ENCODE results near the gene CDH18.
"Not testable (repeated sequence)": the region's sequence is repeated elsewhere in the genome, so short reads cannot be mapped to it uniquely, and the experiment has no call there.

Gene CDH18

DNA sequence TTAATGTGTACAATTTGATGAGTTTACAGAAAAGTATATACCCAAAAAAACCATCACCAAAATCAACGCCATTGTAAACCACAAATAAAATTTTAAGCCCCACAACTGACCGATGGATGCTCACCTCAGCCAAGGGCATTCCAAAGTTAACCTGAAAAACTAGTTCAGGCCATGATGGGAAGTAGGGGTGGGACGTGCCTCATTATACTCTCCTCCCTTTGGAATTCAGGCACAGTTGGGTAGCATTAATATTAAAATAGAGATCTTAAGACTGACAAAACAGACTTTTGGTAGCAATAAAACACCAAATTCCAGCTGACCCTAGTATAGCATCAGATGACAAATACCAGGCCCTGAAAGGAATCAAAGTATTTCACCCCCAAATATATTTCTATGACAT lies 129.0 kb downstream of the CDH18 start:
- no peak for DNase-seq (ENCODE audit: low read depth)

DNA sequence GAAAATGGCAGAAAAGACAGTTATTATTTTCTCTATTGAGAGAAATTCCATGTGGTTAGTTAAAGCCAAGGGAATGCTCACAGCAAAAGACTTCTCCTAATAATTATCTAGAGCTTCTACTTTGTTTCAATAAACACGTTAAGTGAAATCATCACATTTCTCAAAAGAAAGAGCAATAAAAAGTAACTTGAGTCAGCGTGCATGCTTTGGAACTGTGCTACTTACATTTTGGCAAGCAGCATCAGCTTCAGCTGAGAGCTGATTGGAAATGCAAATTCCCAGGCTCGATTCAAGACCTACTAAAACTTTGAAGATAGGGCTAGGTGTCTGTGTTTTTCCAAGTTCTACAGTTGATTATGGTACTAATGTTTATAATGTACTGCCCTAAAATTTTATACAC lies 132.1 kb downstream of the CDH18 start:
- DNase-seq (ENCODE audit: low read depth) = no peak

DNA sequence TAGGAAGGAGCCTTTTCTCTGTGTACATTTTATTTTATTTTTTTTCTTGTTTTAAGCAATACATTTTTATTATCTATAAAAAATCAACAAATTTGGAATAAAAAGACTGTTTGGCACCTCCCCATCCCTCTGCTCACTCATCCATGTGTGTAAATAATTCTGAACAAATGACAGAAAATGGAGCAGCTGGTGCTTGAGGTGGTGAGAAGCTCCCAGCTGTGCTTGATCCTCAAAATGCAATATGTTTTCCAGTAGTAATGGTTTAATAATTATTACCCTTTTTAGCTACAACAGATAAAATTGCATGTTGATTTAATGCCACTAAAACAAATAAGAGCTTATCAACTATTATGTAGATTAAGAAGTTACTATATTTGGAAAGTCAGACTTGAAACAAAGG lies 132.5 kb downstream of the CDH18 start:
- DNase-seq (ENCODE audit: low read depth) = no peak

DNA sequence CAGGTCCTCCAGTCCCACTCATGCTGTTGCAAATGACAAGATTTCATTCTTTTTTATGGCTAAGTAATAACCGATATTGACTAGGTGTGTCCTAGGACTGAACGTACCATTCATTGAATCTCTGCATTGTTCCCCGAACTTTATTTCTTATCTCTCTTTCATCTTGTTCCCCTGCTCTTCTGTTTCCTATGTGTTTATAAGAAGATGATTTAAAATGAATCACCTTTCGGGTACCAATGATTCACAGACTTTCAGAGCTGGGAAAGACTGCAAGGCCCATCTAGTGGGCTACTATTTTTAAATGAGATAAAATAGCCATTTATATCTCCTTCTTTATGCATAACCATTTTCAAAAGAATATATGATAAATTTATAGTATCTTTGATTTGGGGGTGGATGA lies 133.0 kb downstream of the CDH18 start:
- DNase-seq (ENCODE audit: low read depth) = peak; percentile 40

DNA sequence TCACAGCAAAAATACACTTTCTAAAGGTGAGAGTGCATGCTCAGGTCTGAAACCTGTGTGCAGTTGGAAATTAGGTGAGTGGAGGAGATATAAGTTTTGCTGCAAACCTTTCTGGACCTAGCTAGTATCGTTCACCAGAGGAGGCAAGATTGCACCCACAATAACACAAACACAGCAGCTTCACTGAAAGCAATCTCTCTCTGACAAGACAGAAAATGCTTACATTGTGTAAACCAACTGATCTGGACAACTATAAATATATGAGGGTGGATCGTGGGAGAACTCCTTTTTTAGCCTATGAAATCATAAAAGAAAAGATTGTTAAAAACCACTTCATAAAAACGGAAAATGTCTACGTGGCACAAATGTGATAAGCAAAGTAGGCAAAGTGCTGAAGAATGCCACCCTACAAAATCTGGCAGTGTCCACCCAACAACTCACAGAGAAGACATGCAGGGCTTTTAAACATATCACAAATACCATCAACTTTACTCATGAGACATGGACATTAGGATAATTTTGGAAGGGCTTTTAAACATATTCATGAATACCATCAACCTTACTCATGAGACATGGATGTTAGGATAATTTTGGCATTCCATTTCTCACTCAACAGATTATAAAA lies 134.3 kb downstream of the CDH18 start:
- DNase-seq (ENCODE audit: low read depth) = peak; percentile 89

DNA sequence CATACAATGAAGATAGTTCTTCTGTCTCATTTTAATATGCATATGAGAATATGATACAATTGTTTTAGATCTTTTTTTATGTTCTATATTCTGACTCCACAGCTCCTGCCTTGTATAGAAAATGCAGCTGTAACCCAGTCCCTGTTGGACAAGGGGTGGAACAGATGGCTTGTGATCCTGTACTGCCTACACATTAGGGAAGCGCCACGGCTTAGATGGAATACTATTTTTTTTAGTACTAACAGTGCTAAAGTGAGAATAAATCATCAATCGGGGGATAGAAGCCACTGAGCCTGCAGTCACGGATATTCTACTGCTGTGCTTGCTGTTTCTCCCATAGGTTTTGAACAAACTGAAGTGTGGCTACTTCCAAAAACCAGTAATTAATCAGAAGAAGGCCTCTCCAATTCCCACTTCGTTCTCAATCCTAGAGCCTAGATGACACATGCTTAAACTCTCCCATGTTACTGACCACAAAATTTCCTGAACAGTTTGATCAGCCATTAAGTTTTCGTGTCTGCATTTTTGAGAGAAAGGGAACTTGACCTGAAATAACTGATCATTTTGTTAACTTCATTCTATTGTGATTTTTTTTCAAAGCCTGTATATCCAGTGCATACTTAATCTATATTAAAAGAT lies 150.3 kb downstream of the CDH18 start:
- DNase-seq (ENCODE audit: low read depth) = peak; percentile 43

DNA sequence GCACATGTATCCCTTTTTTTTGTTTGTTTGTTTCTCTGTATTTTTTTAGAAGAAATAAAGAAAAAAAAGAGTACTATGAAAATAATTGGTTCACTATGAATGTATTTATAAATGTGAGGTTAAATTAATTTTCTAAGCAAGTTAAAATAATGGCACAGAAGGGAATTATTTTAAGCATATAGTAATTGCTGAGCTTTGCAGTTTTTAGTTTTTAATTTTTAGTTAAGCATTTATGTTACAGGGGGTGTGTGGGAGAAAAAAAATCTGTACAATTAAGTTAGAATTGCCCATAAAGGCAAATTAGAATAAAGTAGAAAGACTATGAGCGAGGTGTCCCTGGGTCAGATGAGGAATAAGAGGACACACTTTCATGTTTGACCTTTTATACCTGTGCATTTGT lies 152.6 kb downstream of the CDH18 start:
- no peak for DNase-seq (ENCODE audit: low read depth)

DNA sequence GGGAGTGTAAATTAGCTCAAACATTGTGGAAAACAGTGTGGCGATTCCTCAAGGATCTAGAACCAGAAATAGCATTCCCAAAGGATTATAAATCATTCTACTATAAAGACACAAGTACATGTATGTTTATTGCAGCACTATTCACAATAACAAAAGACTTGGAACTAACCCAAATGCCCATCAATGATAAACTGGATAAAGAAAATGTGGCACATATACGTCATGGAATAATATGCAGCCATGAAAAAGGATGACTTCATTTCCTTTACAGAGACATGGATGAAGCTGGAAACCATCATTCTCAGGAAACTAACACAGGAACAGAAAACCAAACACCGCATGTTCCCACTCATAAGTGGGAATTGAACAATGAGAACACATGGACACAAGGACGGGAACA lies 175.3 kb downstream of the CDH18 start:
- not testable (repeated sequence) for DNase-seq (ENCODE audit: low read depth)

DNA sequence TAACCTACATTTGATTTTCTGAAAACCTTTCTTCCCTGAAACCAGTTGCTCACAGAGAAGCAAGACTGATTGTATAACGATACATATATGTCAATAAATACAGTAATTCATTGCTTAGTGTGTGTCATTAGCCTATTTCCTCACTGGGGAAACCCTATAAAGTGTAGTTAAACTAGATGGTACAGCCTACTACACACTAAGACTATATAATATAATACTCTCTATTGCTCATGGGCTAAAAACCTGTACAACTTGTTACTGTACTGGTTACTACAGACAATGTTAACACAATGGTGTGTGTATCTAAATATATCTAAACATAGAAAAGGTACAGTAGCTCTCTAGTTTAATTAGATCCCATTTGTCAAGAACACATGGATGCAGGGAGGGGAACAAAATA lies 181.2 kb downstream of the CDH18 start:
- no peak for DNase-seq (ENCODE audit: low read depth)

DNA sequence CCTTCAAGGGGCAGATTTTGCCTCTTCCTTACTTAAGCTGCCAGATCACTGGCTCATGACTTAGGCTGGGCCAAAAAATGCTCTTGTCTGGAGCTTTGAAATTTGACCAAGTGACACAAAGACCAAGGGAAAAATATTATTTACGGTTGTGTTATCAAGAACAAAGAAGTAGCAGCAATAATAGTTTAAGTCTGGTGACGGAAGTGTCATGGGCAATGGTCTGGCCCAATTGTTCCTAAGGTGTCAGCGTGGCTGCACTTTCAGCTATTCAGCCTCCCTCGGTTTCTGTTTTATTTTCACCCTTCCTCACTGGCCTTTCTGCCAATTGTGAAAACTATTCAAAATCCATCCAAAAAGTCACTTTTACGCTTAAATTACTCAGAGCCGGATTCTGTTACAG lies 185.3 kb downstream of the CDH18 start:
- DNase-seq (ENCODE audit: low read depth) = no peak

DNA sequence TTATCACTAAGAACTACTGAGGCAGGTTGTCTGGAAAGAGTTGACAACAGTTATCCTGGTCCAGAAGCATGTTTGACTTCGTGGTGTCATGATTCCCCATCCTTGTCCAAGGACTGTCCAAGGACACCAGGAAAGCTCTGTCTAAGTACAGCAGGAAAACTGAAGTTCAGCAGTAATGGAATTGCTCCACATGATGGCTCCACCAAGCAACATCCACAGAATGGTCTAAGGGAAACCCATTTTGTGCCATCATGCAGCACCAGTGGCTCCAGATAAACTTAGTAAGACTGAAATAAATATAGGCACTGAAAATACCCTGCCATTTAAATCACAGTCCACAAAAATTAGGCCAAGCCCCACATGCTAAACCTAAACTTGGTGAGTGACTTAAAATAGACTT lies 192.8 kb downstream of the CDH18 start:
- peak; percentile 29 for DNase-seq (ENCODE audit: low read depth)

DNA sequence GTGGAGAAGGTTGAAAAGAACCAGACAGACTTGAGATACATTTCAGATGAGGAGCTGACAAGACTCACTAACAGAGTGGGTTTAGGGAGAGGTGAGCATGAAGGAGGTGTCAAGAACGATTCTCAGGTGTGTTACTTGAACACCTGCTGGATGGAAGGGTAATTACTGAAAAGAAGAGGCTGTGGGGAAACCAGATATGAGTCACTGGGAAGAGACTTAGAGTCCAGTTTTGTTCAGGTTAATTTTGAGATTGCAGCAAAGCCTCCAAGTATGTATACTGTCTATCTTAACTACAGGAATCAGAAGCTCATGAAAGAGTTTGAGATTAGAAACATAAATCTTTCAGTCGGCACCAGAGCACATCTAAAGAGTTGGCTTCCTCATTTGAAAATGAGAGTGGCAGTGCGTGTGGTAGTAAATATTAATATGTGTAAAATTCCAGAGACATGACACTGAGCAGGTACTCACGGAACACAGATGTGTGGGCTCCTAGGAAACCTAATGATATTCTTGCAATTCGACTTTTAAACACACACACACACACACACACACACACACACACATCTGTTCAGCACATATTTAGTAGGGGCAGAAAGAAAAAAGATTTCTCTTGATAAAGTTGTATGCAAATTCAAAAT lies 197.1 kb downstream of the CDH18 start:
- DNase-seq (ENCODE audit: low read depth) = no peak

DNA sequence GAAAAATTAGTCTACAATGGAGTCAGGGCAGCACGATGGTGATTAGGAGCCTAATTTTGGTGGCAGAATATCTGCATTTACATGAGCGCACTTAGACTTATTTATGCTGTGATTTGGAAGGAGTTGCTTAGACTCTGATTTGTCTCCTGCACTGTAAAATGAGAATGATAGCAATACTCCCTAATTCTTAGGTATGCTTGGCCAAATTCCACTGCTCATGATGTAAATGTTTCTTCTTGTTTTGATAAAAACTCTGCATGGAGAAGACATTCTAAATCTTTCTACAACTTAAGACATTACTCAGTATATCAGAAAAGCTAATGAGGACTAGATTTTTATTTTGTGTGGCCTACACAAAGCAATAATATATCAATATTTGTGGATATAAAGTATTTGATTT lies 205.4 kb downstream of the CDH18 start:
- DNase-seq (ENCODE audit: low read depth) = no peak

DNA sequence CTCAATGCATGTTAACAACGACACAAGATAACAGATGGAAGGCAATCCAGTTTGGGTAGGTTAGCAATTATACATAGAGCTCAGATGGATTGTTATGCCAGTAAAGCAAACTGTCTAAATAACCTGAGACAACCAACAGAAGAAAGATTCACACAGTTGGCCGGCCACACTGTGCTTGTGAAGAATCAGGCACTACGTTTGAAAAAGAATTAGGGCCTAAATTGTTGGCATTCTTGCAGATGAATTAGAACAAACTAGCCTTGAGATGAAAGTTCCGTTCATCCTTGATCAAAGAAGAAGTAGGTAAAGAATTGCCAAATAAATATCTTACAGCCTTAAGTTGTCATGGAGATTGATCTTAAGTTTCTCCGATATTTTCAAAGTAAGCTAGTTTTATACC lies 210.6 kb downstream of the CDH18 start:
- DNase-seq (ENCODE audit: low read depth) = no peak

DNA sequence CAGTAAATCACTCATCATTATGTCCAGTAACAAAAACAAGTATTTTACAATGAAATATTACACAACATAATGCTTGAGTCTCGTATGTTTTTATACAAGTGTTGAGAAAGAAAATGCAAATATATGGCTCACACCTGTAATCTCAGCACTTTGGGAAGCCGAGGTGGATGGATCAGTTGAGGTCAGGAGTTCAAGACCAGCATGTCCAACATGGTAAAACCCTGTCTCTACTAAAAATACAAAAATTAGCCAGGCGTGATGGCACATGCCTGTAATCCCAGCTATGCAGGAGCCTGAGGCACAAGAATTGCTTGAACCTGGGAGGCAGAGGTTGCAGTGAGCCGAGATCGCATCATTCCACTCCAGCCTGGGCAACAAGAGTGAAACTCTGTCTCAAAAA lies 211.1 kb downstream of the CDH18 start:
- not testable (repeated sequence) for DNase-seq (ENCODE audit: low read depth)

DNA sequence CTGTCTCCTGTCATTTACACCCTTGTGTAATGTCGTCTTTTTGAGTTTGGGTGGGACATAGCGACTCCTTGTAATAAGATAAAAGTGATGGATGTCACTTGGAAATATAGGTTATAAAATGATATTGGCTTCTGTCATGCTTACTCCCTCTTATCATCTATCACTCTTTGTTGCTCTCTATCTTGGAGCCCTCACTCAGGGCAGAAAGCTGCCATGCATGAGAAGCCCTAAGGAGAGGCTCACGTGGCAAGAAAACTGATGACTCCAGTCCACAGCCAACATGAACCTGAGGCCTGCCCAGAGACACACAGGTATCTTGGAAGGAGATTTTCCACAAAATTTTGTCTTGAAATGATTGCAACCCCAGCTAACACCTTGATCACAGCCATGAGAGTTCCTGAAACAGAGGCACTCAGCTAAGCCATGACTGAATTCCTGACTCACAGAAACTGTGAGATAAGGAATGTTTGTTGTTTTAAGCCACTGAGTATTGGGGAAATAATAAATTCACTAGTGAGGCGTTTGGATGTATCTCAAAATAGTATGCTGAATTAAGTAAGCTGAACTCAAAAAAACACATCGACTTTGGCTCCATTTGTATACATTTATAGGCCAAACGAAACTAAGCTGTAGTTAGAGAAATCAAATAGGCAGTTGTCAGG lies 216.7 kb downstream of the CDH18 start:
- no peak for DNase-seq (ENCODE audit: low read depth)

DNA sequence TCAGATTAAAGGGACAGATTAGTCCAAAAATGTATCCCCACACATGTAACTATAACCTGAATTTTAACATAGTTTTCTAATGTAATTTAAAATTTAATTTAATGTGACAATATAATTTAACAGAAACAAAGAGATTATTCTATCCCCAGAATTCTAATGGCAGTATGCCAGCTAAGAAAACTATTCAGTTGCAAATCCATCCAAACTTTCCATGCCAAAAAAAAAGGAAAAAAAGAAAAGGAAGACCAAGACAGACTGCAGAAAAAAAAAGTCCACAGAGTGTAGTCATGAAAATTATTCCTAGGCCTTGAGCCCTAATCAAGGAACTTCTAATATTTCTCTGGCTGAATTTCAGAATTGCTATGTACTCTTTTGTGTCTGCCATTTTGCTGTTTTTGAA lies 217.6 kb downstream of the CDH18 start:
- no peak for DNase-seq (ENCODE audit: low read depth)

DNA sequence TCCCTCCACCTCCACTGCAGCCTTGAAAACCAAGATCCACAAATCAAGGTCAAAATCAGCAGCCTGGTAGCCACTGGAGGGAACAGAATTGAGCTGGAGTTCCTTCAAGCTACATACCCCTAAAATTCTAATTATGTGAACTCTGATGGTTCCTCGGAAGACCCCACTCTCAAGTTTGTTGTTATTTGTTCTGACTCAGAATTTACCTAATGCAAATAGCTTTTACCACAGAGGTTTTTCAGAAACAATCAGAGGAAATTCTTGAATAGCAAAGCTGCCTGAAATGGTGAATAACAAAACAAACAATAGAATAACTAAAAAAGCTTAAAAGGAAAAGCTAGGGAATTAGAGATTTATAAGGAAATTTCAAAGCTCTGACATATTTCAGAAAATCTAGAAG lies 220.0 kb downstream of the CDH18 start:
- DNase-seq (ENCODE audit: low read depth) = no peak

DNA sequence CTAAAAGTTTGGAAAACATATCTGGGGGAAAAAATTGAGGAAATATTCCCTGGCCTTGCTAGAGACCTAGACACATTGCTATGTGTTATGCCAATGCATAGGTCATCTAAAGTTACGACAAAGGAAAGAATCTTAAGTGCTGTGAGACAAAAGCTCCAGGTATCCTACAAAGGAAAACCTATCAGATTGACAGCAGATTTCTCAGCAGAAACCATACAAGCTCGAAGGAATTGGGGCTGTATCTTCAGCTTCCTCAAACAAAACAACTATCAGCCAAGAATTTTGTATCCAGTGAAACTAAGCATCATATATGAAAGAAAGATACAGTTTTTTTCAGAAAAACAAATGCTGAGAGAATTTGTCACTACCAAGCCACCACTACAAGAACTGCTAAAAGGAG lies 234.4 kb downstream of the CDH18 start:
- DNase-seq (ENCODE audit: low read depth) = no peak

DNA sequence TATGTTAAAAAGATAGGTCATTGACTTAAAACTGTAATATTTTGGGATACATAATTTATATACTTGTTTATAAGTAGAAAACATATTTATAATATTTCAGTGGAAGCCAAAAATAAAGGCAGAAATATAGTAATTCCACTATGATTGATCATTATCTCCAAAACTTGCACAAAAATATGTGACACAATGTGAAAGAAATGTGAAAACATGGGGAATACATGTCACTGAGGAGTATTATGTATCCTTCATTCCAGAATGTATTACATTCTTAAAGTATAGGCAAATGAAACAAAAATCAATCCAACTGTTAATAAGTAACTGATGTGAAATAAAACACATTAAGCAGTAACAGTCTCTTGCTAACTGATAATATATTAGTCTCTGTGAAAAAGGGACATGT lies 236.7 kb downstream of the CDH18 start:
- DNase-seq (ENCODE audit: low read depth) = no peak

DNA sequence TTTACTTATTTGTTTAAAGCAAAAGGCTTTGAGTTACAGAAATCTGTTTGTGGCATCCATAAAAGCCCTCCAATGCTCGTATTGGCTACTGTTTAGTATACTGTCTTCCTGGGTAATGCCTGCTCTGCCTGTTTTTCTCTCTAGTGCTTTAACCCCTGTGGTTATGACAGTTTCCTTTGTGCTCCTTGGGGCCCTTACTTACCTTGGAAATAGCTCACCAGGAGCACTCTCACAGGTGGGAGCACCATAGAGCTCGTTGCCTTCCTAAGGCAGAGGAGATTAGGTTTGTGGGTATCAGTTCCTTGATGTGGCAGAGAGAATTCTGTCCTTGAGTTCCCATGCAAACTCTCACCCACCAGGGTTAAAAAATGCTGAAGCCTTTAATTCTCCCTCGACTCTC lies 242.8 kb downstream of the CDH18 start:
- DNase-seq (ENCODE audit: low read depth) = no peak

DNA sequence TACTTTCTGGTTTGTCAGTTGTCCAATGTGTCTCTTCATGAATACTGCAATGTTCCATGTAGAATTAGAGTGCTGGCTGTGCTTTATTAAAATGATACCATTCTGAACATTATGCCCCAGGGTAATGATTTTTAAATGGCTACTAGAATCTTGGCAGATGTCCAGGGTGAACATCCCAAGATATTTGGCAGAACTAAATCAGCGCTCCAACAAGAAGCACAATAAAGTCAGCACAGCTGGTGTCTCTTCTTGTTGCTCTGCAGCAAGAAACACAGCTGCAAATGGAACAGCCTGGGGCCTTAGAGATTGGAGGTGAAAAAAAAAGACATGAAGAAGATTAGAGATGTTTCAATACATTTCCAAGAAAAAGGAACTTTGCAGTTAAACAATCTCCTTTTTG lies 248.3 kb downstream of the CDH18 start:
- no peak for DNase-seq (ENCODE audit: low read depth)

DNA sequence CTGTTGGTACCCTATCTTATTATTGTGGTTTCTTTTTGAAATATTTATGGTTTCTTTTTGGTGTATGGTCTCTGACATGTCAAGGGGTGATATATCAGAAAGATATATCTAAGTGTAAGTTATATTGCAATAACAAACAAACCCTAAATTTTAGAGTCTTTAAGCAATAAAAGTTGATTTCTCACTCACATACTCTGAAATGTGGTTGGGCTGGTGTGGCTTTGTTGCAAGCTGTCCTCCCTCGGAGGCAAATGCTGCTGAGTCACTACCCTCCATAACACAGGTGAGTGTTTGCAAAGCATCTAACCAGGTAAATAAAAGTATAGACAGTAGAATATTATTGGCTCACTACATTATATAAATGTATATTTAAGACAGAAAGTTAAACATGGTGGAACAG lies 253.2 kb downstream of the CDH18 start:
- DNase-seq (ENCODE audit: low read depth) = no peak

Data from HS-5 (cell line).